HG03135 (cell line): Measurements from ENCODE around the gene ABCA13.

Experiments
- ATAC-seq: cut with Tn5 transposase; IDR thresholded peaks from one replicate; pipeline ENCODE4 v1.9.1; 2021; ENCODE audit warnings: mild to moderate bottlenecking, moderate library complexity; ENCODE audit not compliant: unreplicated experiment

Gene ABCA13

DNA sequence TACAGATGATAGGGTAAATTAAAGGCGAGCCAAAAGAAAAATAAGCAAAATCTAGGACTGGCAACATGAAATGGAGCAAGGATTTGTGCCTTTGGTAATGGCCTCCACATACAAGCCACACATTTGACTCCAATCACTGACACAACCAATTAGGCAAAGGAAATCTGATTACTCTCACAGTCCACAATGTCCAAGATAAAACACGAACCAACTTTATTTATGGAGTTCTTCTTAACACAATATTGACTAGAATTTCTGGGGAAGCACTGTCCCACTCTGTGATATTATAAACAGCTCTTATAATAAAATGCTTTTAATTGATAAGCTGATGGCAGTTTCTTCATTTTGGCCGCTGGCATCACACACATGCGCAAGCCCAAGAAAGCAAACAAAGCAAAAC, 334.2 kb downstream of the ABCA13 start:
- ATAC-seq, result no peak

DNA sequence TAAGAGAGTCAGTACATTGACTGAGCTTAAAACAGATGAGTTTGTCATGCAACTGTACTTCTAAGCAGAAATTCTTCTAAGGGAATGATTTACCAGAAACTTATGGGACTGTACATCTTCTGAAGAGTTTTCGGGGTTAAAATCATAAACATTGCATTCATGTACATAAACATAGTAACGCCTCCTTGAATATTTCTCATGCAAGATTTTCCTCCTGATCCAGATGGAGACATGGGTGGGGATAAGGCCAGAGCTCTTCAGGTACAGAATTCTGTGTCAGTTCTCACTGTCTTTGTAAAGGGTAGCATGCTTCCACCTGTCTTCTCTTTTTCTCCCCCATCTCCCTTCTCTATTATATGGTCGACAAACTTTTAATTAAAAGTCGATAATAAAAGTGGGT, 335.3 kb downstream of the ABCA13 start:
- ATAC-seq, result no peak

DNA sequence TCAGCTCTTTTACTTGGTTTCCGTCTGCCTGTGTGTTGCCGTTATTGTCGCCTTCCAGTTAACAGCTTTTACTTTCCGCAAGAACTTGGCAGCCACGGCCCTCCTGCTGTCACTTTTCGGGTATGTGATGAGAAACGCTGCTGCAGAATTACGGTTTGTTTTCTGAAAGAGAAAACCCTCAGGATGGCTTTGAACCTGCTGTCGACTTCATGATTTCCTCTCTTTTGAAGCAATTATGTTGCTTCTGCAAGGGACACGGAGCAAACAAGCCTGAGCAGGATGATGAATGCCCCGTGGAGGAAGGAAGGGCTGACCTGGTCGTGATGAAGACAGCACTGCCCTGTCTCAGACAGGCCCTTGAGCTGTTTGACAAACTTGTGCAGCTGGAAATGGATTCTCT, 339.8 kb downstream of the ABCA13 start:
- no peak for ATAC-seq

- no peak for ATAC-seq
Measured at GRCh38 chr7:48512892-48513291, 341.6 kb downstream of the ABCA13 start.

GRCh38 chr7:48515171-48515570, 343.9 kb downstream of the ABCA13 start:
- no peak for ATAC-seq

- ATAC-seq, result no peak
Measured at GRCh38 chr7:48518092-48518491, 346.8 kb downstream of the ABCA13 start.

DNA sequence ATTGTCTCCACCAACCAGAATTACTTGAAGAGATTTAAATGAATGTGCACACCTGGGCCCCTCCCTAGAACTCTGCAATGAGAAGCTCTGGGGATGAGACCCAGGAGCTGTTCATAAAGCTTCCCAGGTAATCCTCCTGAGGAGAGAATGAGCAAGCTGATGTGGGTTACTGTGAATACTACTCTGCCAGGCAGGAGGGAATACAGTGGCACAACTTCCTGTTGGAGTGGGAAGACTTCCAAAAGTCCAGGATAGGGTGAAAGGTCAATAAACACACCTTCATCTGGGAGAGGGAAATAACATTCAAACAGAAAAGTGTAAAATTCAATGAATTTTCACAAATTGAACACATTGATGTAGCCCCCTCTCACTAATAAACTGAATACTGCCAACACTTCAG, 351.4 kb downstream of the ABCA13 start:
- ATAC-seq, result no peak

GRCh38 chr7:48525736-48526732, 354.8 kb downstream of the ABCA13 start:
- no peak for ATAC-seq

GRCh38 chr7:48528646-48529045, 357.4 kb downstream of the ABCA13 start:
- no peak for ATAC-seq

DNA sequence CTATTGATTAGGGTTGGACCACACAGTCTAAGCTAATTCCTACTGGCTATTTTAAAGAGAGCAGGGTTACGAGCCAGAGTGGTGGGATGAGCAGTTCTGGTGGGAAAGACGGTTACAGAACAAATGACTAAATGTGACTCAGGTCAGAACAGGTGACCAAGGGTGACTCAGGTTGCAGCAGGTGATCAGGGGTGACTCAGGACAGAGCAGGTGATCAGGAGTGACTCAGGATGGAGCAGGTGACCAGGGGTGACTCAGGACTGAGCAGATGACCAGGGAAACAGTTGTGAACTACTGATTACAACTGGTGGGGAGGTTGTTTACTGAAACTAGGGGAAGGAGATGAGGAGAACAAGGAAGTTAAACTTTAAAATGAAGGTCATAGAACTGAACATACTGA, 366.3 kb downstream of the ABCA13 start:
- ATAC-seq, result no peak

- ATAC-seq, result no peak
Measured at GRCh38 chr7:48540746-48541145, 369.5 kb downstream of the ABCA13 start.

- ATAC-seq, result no peak
Measured at GRCh38 chr7:48548667-48549066, 377.4 kb downstream of the ABCA13 start.

DNA sequence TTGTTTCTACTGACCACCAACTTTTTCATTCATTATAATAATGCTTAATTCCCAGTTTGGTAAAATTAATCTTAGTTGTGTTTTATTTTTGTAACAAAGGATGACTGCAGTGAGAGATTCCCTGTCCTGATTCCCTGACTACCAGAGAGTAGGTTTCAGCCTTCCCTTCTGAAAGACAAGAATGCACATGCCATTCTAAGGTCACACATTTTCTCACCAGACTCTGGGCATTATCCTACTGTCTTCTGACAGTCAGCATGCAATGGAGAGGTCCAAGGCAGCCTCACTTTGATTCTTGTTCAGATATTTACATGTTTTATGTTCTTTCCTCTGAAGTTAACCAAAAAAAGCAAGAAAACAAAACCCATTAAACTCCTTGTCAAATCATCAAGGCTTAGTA, 380.4 kb downstream of the ABCA13 start:
- ATAC-seq, result no peak

GRCh38 chr7:48563334-48563733, 392.1 kb downstream of the ABCA13 start:
- no peak for ATAC-seq

DNA sequence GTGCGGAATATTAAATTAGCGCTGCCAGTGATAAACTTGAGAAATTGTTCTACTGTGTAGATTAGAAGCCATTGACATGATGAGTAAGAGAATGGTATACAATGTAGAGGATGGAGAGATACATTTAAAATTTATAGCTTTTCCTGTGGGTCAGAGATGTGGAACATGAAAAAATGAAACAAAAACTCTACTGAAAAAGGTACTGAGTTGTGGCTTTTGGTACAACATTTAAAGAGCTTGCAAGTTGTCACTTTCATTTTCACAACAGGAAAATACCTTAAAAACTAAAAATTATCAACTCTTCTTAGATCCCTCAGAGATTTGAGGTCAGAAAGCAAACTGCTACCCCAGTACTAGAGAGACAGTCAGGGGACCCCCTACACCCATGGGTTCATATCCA, 404.3 kb downstream of the ABCA13 start:
- no peak for ATAC-seq

- no peak for ATAC-seq
Measured at GRCh38 chr7:48587475-48587874, 416.2 kb downstream of the ABCA13 start.

- ATAC-seq, result no peak
Measured at GRCh38 chr7:48594349-48594748, 423.1 kb downstream of the ABCA13 start.

DNA sequence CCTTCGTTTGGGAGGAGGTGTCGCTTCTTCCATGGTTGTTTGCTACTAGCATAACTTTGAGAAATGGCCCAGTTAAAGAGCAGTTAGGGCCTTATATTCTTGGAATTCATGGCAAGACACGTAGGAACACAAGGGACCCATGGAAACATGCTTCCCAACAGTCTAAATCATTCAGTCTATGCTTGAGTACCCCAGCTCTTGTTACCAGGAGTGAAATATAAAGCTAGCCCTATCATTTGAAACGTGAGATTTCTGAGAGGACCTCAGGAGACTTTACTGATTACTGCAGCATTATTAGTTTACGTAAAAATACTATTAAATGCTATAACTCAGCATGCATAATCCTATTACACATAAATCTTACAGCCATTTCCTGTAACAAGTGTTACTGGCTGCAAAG, 424.5 kb downstream of the ABCA13 start:
- ATAC-seq, result no peak

DNA sequence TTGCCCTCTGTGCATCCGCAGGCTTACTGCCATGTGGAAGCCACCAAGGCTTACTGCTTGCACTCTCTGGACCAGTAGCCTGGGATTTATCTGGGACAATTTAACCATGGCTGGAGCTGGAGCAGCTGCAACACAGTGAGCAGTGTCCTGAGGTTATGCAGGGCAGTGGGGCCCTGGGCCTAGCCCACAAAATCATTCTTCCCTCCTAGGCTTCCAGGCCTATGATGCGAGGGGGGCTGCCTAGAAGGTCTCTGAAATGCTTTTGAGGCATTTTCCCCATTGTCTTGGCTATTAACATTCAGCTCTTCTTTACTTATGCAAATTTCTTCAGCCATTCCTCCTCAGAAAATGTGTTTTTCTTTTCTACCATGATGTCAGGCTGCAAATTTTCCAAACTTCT, 439.4 kb downstream of the ABCA13 start:
- ATAC-seq, result no peak

DNA sequence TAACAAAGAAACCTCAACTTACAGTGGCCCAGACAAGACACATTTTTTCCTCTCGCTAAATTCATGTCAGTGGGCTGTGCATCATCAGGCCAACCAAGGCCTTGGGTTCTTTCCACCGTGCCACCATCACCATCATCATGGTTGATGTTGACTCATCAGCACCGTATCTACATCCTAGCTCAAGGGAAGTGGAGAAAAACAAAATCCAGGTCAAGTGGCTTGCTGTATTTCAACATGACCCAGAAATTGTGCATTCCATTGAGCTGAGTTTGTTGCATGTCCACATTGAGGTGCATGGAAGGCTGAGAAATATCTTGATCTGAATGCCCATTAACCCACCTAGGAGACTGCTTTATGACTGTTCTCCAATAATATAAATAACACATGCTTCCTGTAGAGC, 440.7 kb downstream of the ABCA13 start:
- ATAC-seq, result no peak

DNA sequence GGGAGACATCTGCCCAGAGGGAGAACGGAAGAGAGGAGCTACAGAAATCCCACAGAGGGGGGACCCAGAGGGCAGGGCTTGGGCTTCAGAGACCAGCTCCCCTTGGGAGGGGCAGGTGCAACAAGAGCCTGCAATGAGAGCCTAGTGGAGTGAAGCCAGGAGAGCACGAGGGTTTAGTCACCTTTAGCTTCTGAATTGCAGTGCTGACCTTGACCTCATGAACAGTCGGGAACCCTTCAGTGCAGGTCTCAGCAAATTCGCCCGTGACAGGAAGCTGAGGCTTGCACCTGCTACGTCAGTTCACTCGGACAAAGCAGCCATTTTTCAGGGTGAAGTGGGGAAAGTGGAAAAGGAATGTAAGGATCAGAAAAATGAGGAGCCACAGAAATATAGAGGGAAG, 446.2 kb downstream of the ABCA13 start:
- ATAC-seq, result no peak

DNA sequence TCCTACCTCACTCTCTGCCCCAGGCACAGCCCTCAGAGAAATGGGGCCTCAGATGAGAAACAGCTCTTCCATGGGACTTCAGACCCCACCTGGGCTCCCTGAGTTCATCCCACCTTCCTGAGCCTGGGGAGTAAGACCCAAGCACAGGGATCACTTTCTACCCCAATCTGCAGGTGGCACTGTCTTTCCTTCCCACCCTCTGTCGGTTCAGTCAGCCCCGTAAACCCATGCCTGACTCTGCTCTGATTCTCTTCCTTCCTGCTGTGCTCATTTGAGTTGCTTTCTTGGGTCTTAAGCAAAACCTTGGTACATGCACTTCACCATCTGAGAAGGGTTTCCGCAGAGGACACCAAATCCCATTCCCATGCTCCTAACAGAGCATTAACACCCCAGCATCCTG, 446.7 kb downstream of the ABCA13 start:
- no peak for ATAC-seq

DNA sequence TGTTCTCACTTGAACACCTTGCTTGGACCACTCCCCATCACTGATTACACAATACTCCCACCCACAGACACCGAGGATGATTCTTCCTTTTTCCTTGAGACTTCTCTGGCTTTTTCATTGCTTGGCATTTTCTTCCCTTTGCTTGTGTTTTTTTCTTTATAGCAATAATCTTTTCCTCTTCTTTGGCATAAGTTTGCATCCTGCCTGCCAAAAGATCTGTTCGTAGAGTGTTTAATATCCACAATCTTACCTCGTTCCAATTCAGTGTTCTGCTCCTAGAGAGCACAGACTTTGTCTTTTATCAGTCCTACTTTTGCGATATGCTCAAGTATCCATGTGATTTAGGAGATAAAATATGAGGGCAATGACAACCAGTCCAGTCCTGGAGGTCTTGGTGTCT, 449.8 kb downstream of the ABCA13 start:
- ATAC-seq, result no peak
